OCI-LY1 (cell line): ENCODE measurements around the gene CRHBP.

Source experiments
- CTCF ChIP-seq: fragments of 200-600 bp; sonication (generic), shearing (Covaris generic); IDR thresholded peaks from 2 replicates; pipeline ENCODE4 v1.5.1; 2017; ENCODE audit warnings: mild to moderate bottlenecking, antibody characterized with exemption, low read length, moderate library complexity, mixed read lengths
- EZH2 ChIP-seq: fragments of 200-600 bp; sonication (generic), shearing (Covaris generic); IDR thresholded peaks from 2 replicates; pipeline ENCODE4 v1.8.0; 2017; ENCODE audit warnings: borderline replicate concordance, mixed run types, mild to moderate bottlenecking, antibody characterized with exemption, low read length, moderate library complexity, mixed read lengths

GRCh38 chr5:76994337-76994736, 41.5 kb downstream of the CRHBP start:
- TF ChIP-seq CTCF (no peak), EZH2 (no peak)
